ENCODE data around the gene GCSAML. TPM values are rescaled to one million over a fixed set of nuclear protein-coding genes. Genes with fewer than 3 reads are reported as not detected.

The GCSAML gene
- polyA plus RNA-seq, 3 donors = 0.16 TPM; not detected in 2

- Histone ChIP-seq H3K4me1 (ENCODE audit: control insufficient read depth in 1 of 2, insufficient read depth in 2 of 2, low read length in 2 of 2) (no peaks in the 10 kb centered on the region), H3K9ac (ENCODE audit: insufficient read depth, low read length, poor library complexity, severe bottlenecking) (no peak overlapping the region), H3K36me3 (replicated peaks in 1 of 2; ENCODE audit: control insufficient read depth in 1 of 2, insufficient read depth in 2 of 2, low read length in 2 of 2) (no peaks in the 10 kb centered on the region), H3K27ac (ENCODE audit: low read depth in 1 of 2, low read length in 2 of 2) (no peak overlapping the region), H3K9me3 (replicated peaks in 1 of 2; ENCODE audit: control insufficient read depth in 1 of 2, insufficient read depth in 1 of 2, low read length in 2 of 2) (no peaks in the 10 kb centered on the region), H3K4me3 (replicated peaks in 1 of 3; ENCODE audit: low read depth in 2 of 3, low read length in 3 of 3) (no peak overlapping the region), H3K27me3 (ENCODE audit: control insufficient read depth in 2 of 2, insufficient read depth in 2 of 2, low read length in 2 of 2) (no peaks in the 10 kb centered on the region), H3K4me2 (replicated peaks; ENCODE audit: extremely low read depth, low read length, poor library complexity, severe bottlenecking) (no peak overlapping the region), H2AFZ (ENCODE audit: insufficient read depth, low read depth, low read length, poor library complexity, severe bottlenecking) (no peak overlapping the region), H4K20me1 (ENCODE audit: insufficient read depth, low read length) (no peaks in the 10 kb centered on the region), H3K79me2 (ENCODE audit: insufficient read depth, low read length) (no peaks in the 10 kb centered on the region)
- no peaks in the 10 kb centered on the region for H3K4me1 Mint-ChIP-seq
- DNase-seq = no peak
- no peak overlapping the region for H3K4me3 Mint-ChIP-seq
- peak overlapping the region in 1 of 7 donors; percentile 13 for H3K27ac Mint-ChIP-seq
- peaks cover 0 to 4% (median 2%) of the 10 kb centered on the region in 7 donors for H3K9me3 Mint-ChIP-seq
- no CpG with 5 or more reads among the region's 1 CpG for WGBS (ENCODE audit: insufficient coverage)
- no peak for TF ChIP-seq CTCF (IDR thresholded peaks at IDR 0.05)
- peaks cover 0 to 3% (median 0%) of the 10 kb centered on the region in 3 donors for H3K27me3 Mint-ChIP-seq (ENCODE audit: low read depth in 3 of 3)
- intact Hi-C loops (cut with micrococcal nuclease) = no loop called here
- no peaks in the 10 kb centered on the region for H3K36me3 Mint-ChIP-seq
Measured at GRCh38 chr1:247613405-247613804, 64.5 kb downstream of the GCSAML start.

DNA sequence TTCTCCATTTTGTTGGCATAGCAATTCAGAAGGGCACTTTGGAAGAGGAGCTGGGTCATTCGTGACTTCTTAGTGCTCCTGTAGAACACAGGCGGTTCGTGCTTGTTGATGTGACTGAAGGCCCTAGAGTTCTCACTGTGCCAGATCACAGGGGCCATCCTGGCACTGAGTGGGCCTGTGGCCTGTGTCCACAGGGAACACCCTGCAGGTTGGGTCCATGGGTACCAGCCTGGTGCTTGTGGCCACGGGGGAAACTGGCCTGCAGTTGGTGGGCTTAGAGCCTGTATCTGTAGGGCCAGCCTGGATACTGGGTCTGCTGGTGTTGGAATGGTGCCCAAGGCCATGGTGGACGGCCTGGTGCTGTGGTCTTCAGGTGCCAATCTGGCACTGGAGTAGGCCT, 65.7 kb downstream of the GCSAML start:
- H3K4me3 ChIP-seq (replicated peaks in 1 of 3; ENCODE audit: low read depth in 2 of 3, low read length in 3 of 3) = no peak overlapping the region
- no peak overlapping the region for H2AFZ ChIP-seq (ENCODE audit: insufficient read depth, low read depth, low read length, poor library complexity, severe bottlenecking)
- no peaks in the 10 kb centered on the region for H4K20me1 ChIP-seq (ENCODE audit: insufficient read depth, low read length)
- no peaks in the 10 kb centered on the region for H3K9me3 ChIP-seq (replicated peaks in 1 of 2; ENCODE audit: control insufficient read depth in 1 of 2, insufficient read depth in 1 of 2, low read length in 2 of 2)
- 93% methylated on average over 5 of the region's 5 CpGs for WGBS (ENCODE audit: insufficient coverage)
- Mint-ChIP-seq H3K4me1 (no peaks in the 10 kb centered on the region), H3K4me3 (no peak overlapping the region), H3K9me3 (peaks cover 0 to 4% (median under 1%) of the 10 kb centered on the region in 7 donors), H3K27me3 (ENCODE audit: low read depth in 3 of 3) (peaks cover 0 to 3% (median 0%) of the 10 kb centered on the region in 3 donors), H3K36me3 (no peaks in the 10 kb centered on the region), H3K27ac (no peak overlapping the region)
- no peak for TF ChIP-seq CTCF (IDR thresholded peaks at IDR 0.05)
- H3K27me3 ChIP-seq (ENCODE audit: control insufficient read depth in 2 of 2, insufficient read depth in 2 of 2, low read length in 2 of 2) = no peaks in the 10 kb centered on the region
- no peaks in the 10 kb centered on the region for H3K4me1 ChIP-seq (ENCODE audit: control insufficient read depth in 1 of 2, insufficient read depth in 2 of 2, low read length in 2 of 2)
- no peaks in the 10 kb centered on the region for H3K79me2 ChIP-seq (ENCODE audit: insufficient read depth, low read length)
- no peak overlapping the region for H3K9ac ChIP-seq (ENCODE audit: insufficient read depth, low read length, poor library complexity, severe bottlenecking)
- H3K36me3 ChIP-seq (replicated peaks in 1 of 2; ENCODE audit: control insufficient read depth in 1 of 2, insufficient read depth in 2 of 2, low read length in 2 of 2) = no peaks in the 10 kb centered on the region
- H3K4me2 ChIP-seq (replicated peaks; ENCODE audit: extremely low read depth, low read length, poor library complexity, severe bottlenecking) = no peak overlapping the region
- intact Hi-C loops (cut with micrococcal nuclease) = no loop called here
- no peak overlapping the region for H3K27ac ChIP-seq (ENCODE audit: low read depth in 1 of 2, low read length in 2 of 2)
- DNase-seq = no peak

Small RNAs within 50 kb of the gene (small RNA-seq; reads per million reads assigned to genes)
- gene RF00026 (ENCODE audit: insufficient read length, low read depth) = not detected

Other genes with a start within 250 kb of the GCSAML start
- 1 to 10 TPM; 1.6 to 7.7 (median 2.4) TPM for gene ZNF496, start 217.3 kb upstream of the GCSAML start, polyA plus RNA-seq
- 100 to 1,000 TPM in 1 of 3 donors, 10 to 100 TPM in 2; 56.2 to 400 (median 61.9) TPM for gene NLRP3, start 133.0 kb upstream of the GCSAML start, polyA plus RNA-seq
- under 1 TPM; 0.01 to 0.21 (median 0.09) TPM for gene OR2B11, start 91.0 kb upstream of the GCSAML start, polyA plus RNA-seq
- gene OR2C3, start 12.7 kb upstream of the GCSAML start, polyA plus RNA-seq = under 1 TPM in 1 of 3 donors, not detected in 2; 0.01 TPM
- gene OR2G2, start 39.2 kb downstream of the GCSAML start, polyA plus RNA-seq = not detected
- gene OR2G3, start 56.5 kb downstream of the GCSAML start, polyA plus RNA-seq = not detected
- not detected for gene OR13G1, start 130.6 kb downstream of the GCSAML start, polyA plus RNA-seq
- gene OR6F1, start 167.5 kb downstream of the GCSAML start, polyA plus RNA-seq = not detected
- not detected for gene OR14K1, start 189.5 kb downstream of the GCSAML start, polyA plus RNA-seq
- gene OR14A2, start 199.0 kb downstream of the GCSAML start, polyA plus RNA-seq = not detected
- not detected for gene OR1C1, start 211.4 kb downstream of the GCSAML start, polyA plus RNA-seq